Activated B cell treated with CpG ODN at 0.5 μM for 24 hours (primary cell): Measurements from ENCODE around the gene NBAS. TPM values are rescaled to one million over a fixed set of nuclear protein-coding genes. Genes with fewer than 3 reads are reported as not detected.

Experiments used
- ATAC-seq: fragments of 200-7000 bp; cut with Tn5 transposase; one replicate; pipeline ENCODE4 v1.10.0; 2021; ENCODE audit warnings: low read depth, mild to moderate bottlenecking, moderate library complexity
- CTCF ChIA-PET: fragments of 350-600 bp; sonication (Branson Sonifier 250); formaldehyde crosslinking; loops from one replicate; lab custom pipeline; 2021; ENCODE audit warnings: antibody characterized with exemption; lab: Charles Lee
- POLR2A ChIA-PET: fragments of 350-600 bp; sonication (Branson Sonifier 250); formaldehyde crosslinking; loops from one replicate; lab custom pipeline; 2021; ENCODE audit warnings: antibody characterized with exemption; lab: Charles Lee
- DNase-seq: peaks from one replicate; pipeline ENCODE4 v3.0.0; 2022
- H3K27ac Mint-ChIP-seq: one replicate; pipeline ENCODE4 v1.8.0; 2020; ENCODE audit warnings: mixed read lengths
- H3K27me3 Mint-ChIP-seq: one replicate; pipeline ENCODE4 v1.8.0; 2021; ENCODE audit warnings: mixed read lengths
- H3K36me3 Mint-ChIP-seq: one replicate; pipeline ENCODE4 v1.8.0; 2021; ENCODE audit warnings: low read depth, mixed read lengths
- H3K4me1 Mint-ChIP-seq: one replicate; pipeline ENCODE4 v1.8.0; 2021; ENCODE audit warnings: mixed read lengths
- H3K4me3 Mint-ChIP-seq: one replicate; pipeline ENCODE4 v1.8.0; 2020; ENCODE audit warnings: mild to moderate bottlenecking, mixed read lengths
- H3K9me3 Mint-ChIP-seq: one replicate; pipeline ENCODE4 v1.8.0; 2020; ENCODE audit warnings: mixed read lengths
- intact Hi-C: fragments of 100-400 bp; cut with micrococcal nuclease; formaldehyde crosslinking; loops from one replicate; pipeline ENCODE4 v1.15.1; 2024
- total RNA-seq: library from RNA; stranded (reverse); gene quantifications from 2 replicates; pipeline ENCODE4 v1.2.3, GENCODE V29; 2022
- TF ChIP-seq, protein P1 (sequence below): fragments of 200-600 bp; IDR thresholded peaks from one replicate; pipeline ENCODE4 v1.8.0; 2022; ENCODE audit warnings: antibody characterized with exemption, mild to moderate bottlenecking

NBAS gene
- total RNA-seq, 1 donor from 2014 or later = 40.1 TPM

DNA sequence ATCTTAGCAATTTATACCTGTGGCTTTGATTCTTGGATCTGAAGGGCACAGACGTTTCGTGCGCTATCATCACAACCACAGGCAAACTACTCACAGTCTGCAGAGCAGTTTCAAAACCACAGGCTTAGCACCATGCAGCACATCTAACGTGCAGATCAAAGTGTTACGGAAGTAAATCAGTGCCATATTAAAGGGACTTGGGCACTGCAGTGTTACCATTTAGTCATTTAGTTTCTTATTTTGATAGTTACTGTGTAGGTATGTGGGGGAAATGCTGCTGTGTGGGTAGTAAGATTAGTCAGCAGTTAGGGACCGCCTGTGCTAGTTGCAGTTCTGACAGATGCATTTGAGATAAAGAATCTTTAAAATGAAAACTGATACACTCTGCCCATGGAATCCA lies 384.0 kb downstream of the NBAS start:
- TF ChIP-seq, protein P1, sequence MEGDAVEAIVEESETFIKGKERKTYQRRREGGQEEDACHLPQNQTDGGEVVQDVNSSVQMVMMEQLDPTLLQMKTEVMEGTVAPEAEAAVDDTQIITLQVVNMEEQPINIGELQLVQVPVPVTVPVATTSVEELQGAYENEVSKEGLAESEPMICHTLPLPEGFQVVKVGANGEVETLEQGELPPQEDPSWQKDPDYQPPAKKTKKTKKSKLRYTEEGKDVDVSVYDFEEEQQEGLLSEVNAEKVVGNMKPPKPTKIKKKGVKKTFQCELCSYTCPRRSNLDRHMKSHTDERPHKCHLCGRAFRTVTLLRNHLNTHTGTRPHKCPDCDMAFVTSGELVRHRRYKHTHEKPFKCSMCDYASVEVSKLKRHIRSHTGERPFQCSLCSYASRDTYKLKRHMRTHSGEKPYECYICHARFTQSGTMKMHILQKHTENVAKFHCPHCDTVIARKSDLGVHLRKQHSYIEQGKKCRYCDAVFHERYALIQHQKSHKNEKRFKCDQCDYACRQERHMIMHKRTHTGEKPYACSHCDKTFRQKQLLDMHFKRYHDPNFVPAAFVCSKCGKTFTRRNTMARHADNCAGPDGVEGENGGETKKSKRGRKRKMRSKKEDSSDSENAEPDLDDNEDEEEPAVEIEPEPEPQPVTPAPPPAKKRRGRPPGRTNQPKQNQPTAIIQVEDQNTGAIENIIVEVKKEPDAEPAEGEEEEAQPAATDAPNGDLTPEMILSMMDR = no peak
- DNase-seq (no peak), ATAC-seq (no peak)
- no peak overlapping the region for H3K27ac Mint-ChIP-seq
- H3K4me1 Mint-ChIP-seq = no peaks in the 10 kb centered on the region
- H3K9me3 Mint-ChIP-seq = no peaks in the 10 kb centered on the region
- H3K27me3 Mint-ChIP-seq = no peaks in the 10 kb centered on the region
- CTCF ChIA-PET = no interaction called here
- intact Hi-C loops = no loop called here
- no peak overlapping the region for H3K4me3 Mint-ChIP-seq
- peaks cover 62% of the 10 kb centered on the region for H3K36me3 Mint-ChIP-seq
- POLR2A ChIA-PET = no interaction called here

DNA sequence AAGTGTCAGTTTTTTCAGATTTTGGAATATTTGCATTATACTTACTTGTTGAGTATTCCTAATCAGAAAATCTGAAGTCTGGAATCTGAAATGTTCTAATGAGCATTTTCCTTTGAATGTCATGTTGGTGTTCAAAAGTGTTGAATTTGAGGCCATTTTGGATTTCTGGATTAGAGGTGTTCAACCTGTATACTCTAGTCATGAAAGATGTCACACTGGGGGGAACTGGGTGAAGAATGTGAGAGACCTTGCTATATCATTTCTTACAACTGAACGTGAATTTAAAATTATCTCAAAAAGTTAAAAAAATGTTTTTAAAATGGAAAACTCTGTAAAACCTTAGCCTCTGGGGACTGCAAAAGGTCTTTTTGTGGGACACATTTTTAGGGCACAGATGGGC lies 384.5 kb downstream of the NBAS start:
- DNase-seq (no peak), ATAC-seq (no peak)
- Mint-ChIP-seq H3K4me3 (no peak overlapping the region), H3K27ac (no peak overlapping the region), H3K9me3 (no peaks in the 10 kb centered on the region), H3K36me3 (peaks cover 63% of the 10 kb centered on the region), H3K4me1 (no peaks in the 10 kb centered on the region), H3K27me3 (no peaks in the 10 kb centered on the region)
- POLR2A ChIA-PET = no interaction called here
- TF ChIP-seq, protein P1 = no peak
- intact Hi-C loops = no loop called here
- CTCF ChIA-PET = no interaction called here

DNA sequence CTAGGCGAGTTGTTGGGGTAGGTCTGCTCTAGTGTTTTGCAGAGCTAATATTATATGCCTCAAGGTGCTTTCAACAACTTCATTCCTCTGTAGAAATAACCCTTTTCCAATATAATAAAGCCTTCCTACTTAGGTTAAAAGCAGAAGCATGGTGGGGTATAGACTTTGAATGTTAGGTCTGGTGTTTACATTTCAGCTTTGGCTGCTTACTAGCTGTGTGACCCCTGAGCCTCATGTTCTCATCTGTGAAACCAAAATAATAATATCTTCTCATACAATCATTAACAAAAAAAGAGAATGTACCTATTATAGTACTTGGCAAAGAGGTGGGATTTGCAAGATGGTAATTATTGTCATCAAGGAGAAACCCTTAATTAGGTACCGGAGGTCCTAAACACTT lies 386.6 kb downstream of the NBAS start:
- no peak for DNase-seq
- Mint-ChIP-seq H3K27me3 (no peaks in the 10 kb centered on the region), H3K4me3 (no peak overlapping the region), H3K36me3 (peaks cover 66% of the 10 kb centered on the region), H3K9me3 (no peaks in the 10 kb centered on the region), H3K27ac (no peak overlapping the region), H3K4me1 (no peaks in the 10 kb centered on the region)
- TF ChIP-seq, protein P1 = no peak
- ChIA-PET CTCF (no interaction called here), POLR2A (no interaction called here)
- ATAC-seq = no peak
- intact Hi-C loops = no loop called here

DNA sequence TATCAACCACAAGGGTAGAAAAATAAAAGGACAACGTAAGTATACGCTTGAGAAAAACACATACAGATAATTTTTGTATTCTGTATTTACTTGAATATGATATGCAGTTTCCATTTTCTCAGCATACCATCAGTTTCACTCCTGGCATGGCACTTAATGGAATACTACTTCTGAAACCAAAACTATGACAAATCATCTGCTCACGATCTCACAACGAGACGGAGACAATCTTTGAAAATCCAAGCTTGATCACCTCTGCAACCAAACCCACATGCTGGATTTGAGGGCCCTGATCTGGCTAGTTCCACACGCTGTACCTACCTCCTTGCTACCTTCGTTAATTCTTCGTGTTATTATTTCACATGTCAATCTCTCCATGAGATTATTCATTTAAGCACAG lies 387.6 kb downstream of the NBAS start:
- Mint-ChIP-seq H3K36me3 (peaks cover 61% of the 10 kb centered on the region), H3K9me3 (no peaks in the 10 kb centered on the region), H3K4me1 (no peaks in the 10 kb centered on the region), H3K4me3 (no peak overlapping the region), H3K27me3 (no peaks in the 10 kb centered on the region), H3K27ac (no peak overlapping the region)
- ATAC-seq = no peak
- TF ChIP-seq, protein P1 = no peak
- no peak for DNase-seq
- POLR2A ChIA-PET = no interaction called here
- intact Hi-C loops = no loop called here
- CTCF ChIA-PET = no interaction called here

DNA sequence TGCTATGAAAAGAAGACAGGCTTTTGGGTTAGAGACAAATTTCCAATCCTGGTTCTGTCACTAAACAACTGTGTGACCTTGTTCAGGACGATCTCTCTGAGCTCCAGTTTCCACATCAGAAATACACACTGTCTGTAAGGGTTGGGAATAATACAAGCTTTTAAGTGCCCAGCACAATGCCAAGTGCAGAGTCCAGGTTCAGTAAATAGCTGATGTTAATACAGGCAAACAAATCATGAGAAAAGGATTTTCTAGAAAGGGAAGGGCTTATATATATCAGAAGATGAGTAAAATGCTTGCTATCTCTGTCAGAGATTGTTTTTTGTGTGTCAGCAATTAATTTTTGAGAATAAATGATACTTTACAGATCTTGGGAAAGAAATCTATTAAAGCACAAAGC lies 388.3 kb downstream of the NBAS start:
- Mint-ChIP-seq H3K4me1 (no peaks in the 10 kb centered on the region), H3K27me3 (no peaks in the 10 kb centered on the region), H3K27ac (no peak overlapping the region), H3K4me3 (no peak overlapping the region), H3K9me3 (no peaks in the 10 kb centered on the region), H3K36me3 (peaks cover 59% of the 10 kb centered on the region)
- POLR2A ChIA-PET = no interaction called here
- TF ChIP-seq, protein P1 = no peak
- DNase-seq = no peak
- CTCF ChIA-PET = no interaction called here
- ATAC-seq = no peak
- intact Hi-C loops = no loop called here
